H1 (cell line): Measurements from ENCODE around the gene SEMA6A. TPM values are rescaled to one million over a fixed set of nuclear protein-coding genes. Genes with fewer than 3 reads are reported as not detected.

ENCODE experiments used
- CTCF ChIA-PET: fragments of 300-600 bp; sonication (Branson Sonifier 250); formaldehyde crosslinking; loops from one replicate; lab custom pipeline; 2021; ENCODE audit not compliant: partially characterized antibody; lab: Charles Lee
- POLR2A ChIA-PET: fragments of 300-600 bp; sonication (Branson Sonifier 250); formaldehyde crosslinking; loops from one replicate; lab custom pipeline; 2021; ENCODE audit warnings: inconsistent platforms; ENCODE audit not compliant: partially characterized antibody; lab: Charles Lee
- DNase-seq, 2 experiments: peaks; one replicate each; pipeline versions ENCODE4 v3.0.0 to v3.0.0-alpha.2; 2010 to 2022; ENCODE audit warnings: low spot score in 2 of 2, low read depth in 1 of 2, mixed read lengths in 1 of 2
- FAIRE-seq: peaks from 2 replicates; lab custom pipeline; 2011; peaks lifted over from hg19 to GRCh38; lab: Jason Lieb, UNC
- H2AFZ ChIP-seq: 2 replicates; pipeline ENCODE4 v1.8.1; 2012; ENCODE audit warnings: low read length, inconsistent platforms
- H2AK5ac ChIP-seq: 2 replicates; pipeline ENCODE4 v1.6.1; 2013; ENCODE audit warnings: low read depth, low read length
- H2BK120ac ChIP-seq: replicated peaks from 2 replicates; pipeline ENCODE3; 2013; ENCODE audit warnings: low read depth, low read length, inconsistent platforms
- H2BK12ac ChIP-seq: 2 replicates; pipeline ENCODE4 v1.6.1; 2013; ENCODE audit warnings: low read depth, low read length
- H2BK15ac ChIP-seq: 2 replicates; pipeline ENCODE4 v1.6.1; 2013; ENCODE audit warnings: low read length
- H2BK20ac ChIP-seq: 2 replicates; pipeline ENCODE4 v1.6.1; 2013; ENCODE audit warnings: low read length
- H2BK5ac ChIP-seq: 2 replicates; pipeline ENCODE4 v1.6.1; 2013; ENCODE audit warnings: low read depth, low read length
- H3K14ac ChIP-seq: 2 replicates; pipeline ENCODE4 v1.6.1; 2013; ENCODE audit warnings: inconsistent platforms; ENCODE audit not compliant: insufficient read length
- H3K18ac ChIP-seq: 2 replicates; pipeline ENCODE4 v1.6.1; 2013; ENCODE audit warnings: low read length; ENCODE audit errors: extremely low read depth
- H3K23ac ChIP-seq: 2 replicates; pipeline ENCODE4 v1.6.1; 2013; ENCODE audit warnings: inconsistent platforms; ENCODE audit not compliant: insufficient read length
- H3K23me2 ChIP-seq: 2 replicates; pipeline ENCODE4 v1.6.1; 2013; ENCODE audit warnings: low read depth, low read length
- H3K27ac ChIP-seq: 2 replicates; pipeline ENCODE4 v1.6.1; 2011; ENCODE audit warnings: low read depth, low read length, inconsistent platforms
- H3K27me3 ChIP-seq, 4 experiments: replicated peaks in 1 of 4; 1 replicate in 1 of 4; 2 replicates in 3 of 4; pipeline versions ENCODE4 v1.6.1 to v1.8.1; 2011 to 2013; ENCODE audit warnings: low read length in 3 of 4, mild to moderate bottlenecking in 3 of 4, inconsistent platforms in 2 of 4, mixed read lengths in 2 of 4, moderate library complexity in 1 of 4; ENCODE audit not compliant: control insufficient read depth in 3 of 4, insufficient read depth in 3 of 4; ENCODE audit errors: extremely low read depth in 1 of 4
- H3K36me3 ChIP-seq, 4 experiments: 2 replicates each; pipeline versions ENCODE4 v1.6.1 to v1.8.1; 2011 to 2013; ENCODE audit warnings: mild to moderate bottlenecking in 4 of 4, low read length in 3 of 4, moderate library complexity in 2 of 4, control low read depth in 1 of 4, inconsistent platforms in 1 of 4; ENCODE audit not compliant: insufficient read depth in 4 of 4, control insufficient read depth in 2 of 4
- H3K4ac ChIP-seq: replicated peaks from 2 replicates; pipeline ENCODE3; 2013; ENCODE audit warnings: low read length, low read depth, mixed read lengths, inconsistent platforms; ENCODE audit not compliant: insufficient read length
- H3K4me1 ChIP-seq, 4 experiments: replicated peaks in 1 of 4; 1 replicate in 1 of 4; 2 replicates in 3 of 4; pipeline versions ENCODE4 v1.6.1 to v1.8.1; 2011 to 2013; ENCODE audit warnings: low read length in 3 of 4, inconsistent platforms in 2 of 4, mixed read lengths in 1 of 4; ENCODE audit not compliant: insufficient read depth in 4 of 4, control insufficient read depth in 3 of 4
- H3K4me2 ChIP-seq, 2 experiments: 2 replicates each; pipeline versions ENCODE4 v1.6.1 to v1.8.1; 2011 to 2013; ENCODE audit warnings: low read depth in 2 of 2, low read length in 2 of 2, control low read depth in 1 of 2, inconsistent platforms in 1 of 2, mild to moderate bottlenecking in 1 of 2; ENCODE audit not compliant: insufficient read depth in 1 of 2
- H3K4me3 ChIP-seq, 4 experiments: fragments of 200-600, 300-600 bp in 1 of 4; sonication (generic), shearing (Covaris generic), sonication (Bioruptor Twin) in 1 of 4; 2 replicates each; pipeline versions ENCODE4 v1.5.1 to v1.8.1; 2011 to 2016; ENCODE audit warnings: low read length in 4 of 4, low read depth in 3 of 4, control low read depth in 2 of 4, inconsistent platforms in 2 of 4, mild to moderate bottlenecking in 2 of 4, mixed read lengths in 1 of 4, moderate library complexity in 1 of 4; ENCODE audit not compliant: insufficient read depth in 2 of 4; ENCODE audit errors: extremely low read depth in 1 of 4
- H3K56ac ChIP-seq: replicated peaks from 2 replicates; pipeline ENCODE3; 2013; ENCODE audit warnings: low read depth, mild to moderate bottlenecking, mixed read lengths, low read length, inconsistent platforms; ENCODE audit not compliant: insufficient read length
- H3K79me1 ChIP-seq: 2 replicates; pipeline ENCODE4 v1.6.1; 2013; ENCODE audit warnings: low read depth, low read length, control low read depth
- H3K79me2 ChIP-seq, 2 experiments: 2 replicates each; pipeline versions ENCODE4 v1.6.1 to v1.8.1; 2012 to 2013; ENCODE audit warnings: low read length in 2 of 2, mild to moderate bottlenecking in 2 of 2, inconsistent platforms in 1 of 2; ENCODE audit not compliant: insufficient read depth in 2 of 2, control insufficient read depth in 1 of 2
- H3K9ac ChIP-seq, 4 experiments: replicated peaks in 1 of 4; 1 replicate in 1 of 4; 2 replicates in 3 of 4; pipeline versions ENCODE4 v1.6.1 to v1.8.1; 2011 to 2013; ENCODE audit warnings: low read depth in 3 of 4, low read length in 3 of 4, control low read depth in 2 of 4, mild to moderate bottlenecking in 2 of 4, moderate library complexity in 2 of 4, inconsistent platforms in 1 of 4; ENCODE audit errors: extremely low read depth in 1 of 4
- H3K9me3 ChIP-seq, 2 experiments: 2 replicates each; pipeline versions ENCODE4 v1.6.1 to v1.8.1; 2012 to 2013; ENCODE audit warnings: mild to moderate bottlenecking in 2 of 2, moderate library complexity in 2 of 2, control low read depth in 1 of 2, inconsistent platforms in 1 of 2, low read depth in 1 of 2, low read length in 1 of 2, mixed read lengths in 1 of 2; ENCODE audit not compliant: insufficient read depth in 2 of 2
- H4K20me1 ChIP-seq, 2 experiments: replicated peaks in 1 of 2; 2 replicates each; pipeline versions ENCODE3 to v1.8.1; 2011 to 2013; ENCODE audit warnings: inconsistent platforms in 2 of 2, low read length in 2 of 2, mild to moderate bottlenecking in 1 of 2; ENCODE audit not compliant: insufficient read depth in 2 of 2, control insufficient read depth in 1 of 2
- H4K5ac ChIP-seq: 2 replicates; pipeline ENCODE4 v1.6.1; 2013; ENCODE audit warnings: low read length, low read depth, mixed read lengths, inconsistent platforms; ENCODE audit not compliant: insufficient read length
- H4K8ac ChIP-seq: 2 replicates; pipeline ENCODE4 v1.8.0; 2013; ENCODE audit warnings: mild to moderate bottlenecking, moderate library complexity, low read length, inconsistent platforms; ENCODE audit not compliant: insufficient read depth; ENCODE audit errors: extremely low read depth
- H4K91ac ChIP-seq: replicated peaks from 2 replicates; pipeline ENCODE3; 2013; ENCODE audit warnings: low read length, mixed read lengths, inconsistent platforms; ENCODE audit not compliant: insufficient read length
- WGBS, 2 experiments: shearing (Covaris generic) in 1 of 2; methylation state at CpG; one replicate each; pipeline versions ENCODE4 v1.1.6 to v1.1.7; 2013 to 2015; ENCODE audit warnings: low lambda C conversion rate in 2 of 2, mixed read lengths in 2 of 2, inconsistent platforms in 1 of 2, low coverage in 1 of 2, missing lambda C conversion rate in 1 of 2; ENCODE audit not compliant: insufficient replicate concordance in 2 of 2, insufficient coverage in 1 of 2, insufficient read length in 1 of 2; ENCODE audit errors: extremely low coverage in 1 of 2, missing lambda C conversion rate in 1 of 2; 5-methylcytosine and 5-hydroxymethylcytosine counted together
- polyA plus RNA-seq, 7 experiments: library from polyadenylated mRNA; depleted of rRNA in 3 of 7; stranded (reverse) in 5 of 7; unstranded in 2 of 7; fragments of >200 nt in 5 of 7; fragments of 200-250 nt in 2 of 7; gene quantifications; 1 replicate in 5 of 7; 2 replicates in 1 of 7; 4 replicates in 1 of 7; pipeline versions ENCODE4 v1.2.1 to v1.2.3, GENCODE V29; 2011 to 2013; ENCODE audit warnings: missing spikeins in 2 of 7, mixed read lengths in 2 of 7
- total RNA-seq: library from RNA; stranded (reverse); fragmentation: NEBNext Ultra II Directional; extraction: Animal tissue kit (Norgen Biotek cat#: 25700); gene quantifications from 2 replicates; pipeline ENCODE4 v1.2.1, GENCODE V29; 2021

Gene SEMA6A
- total and polyA plus RNA-seq, 2 of the 8 experiments (the other 6 are each of a cell fraction or from before 2014, with no cell fraction given) = 78.3 to 277 TPM

GRCh38 chr5:116478491-116478890 is 96.1 kb downstream of the SEMA6A start:
- H3K9ac ChIP-seq = no peak overlapping the region
- H2BK20ac ChIP-seq = no peak overlapping the region
- no peaks in the 10 kb centered on the region for H3K23me2 ChIP-seq
- H3K4me2 ChIP-seq = no peak overlapping the region
- no peak overlapping the region for H2AK5ac ChIP-seq
- H3K79me2 ChIP-seq = no peaks in the 10 kb centered on the region
- H3K36me3 ChIP-seq = peaks cover 48 to 100% (median 85%) of the 10 kb centered on the region in 4 experiments
- H4K91ac ChIP-seq = no peak overlapping the region
- no peak for DNase-seq
- no peaks in the 10 kb centered on the region for H3K27me3 ChIP-seq
- H3K4ac ChIP-seq = no peak overlapping the region
- H3K27ac ChIP-seq = no peak overlapping the region
- no peak overlapping the region for H3K56ac ChIP-seq
- POLR2A ChIA-PET = no interaction called here
- no peak overlapping the region for H4K5ac ChIP-seq
- no peak overlapping the region for H3K4me3 ChIP-seq
- no peak overlapping the region for H2BK5ac ChIP-seq
- peaks cover 3% of the 10 kb centered on the region; the same call in 1 of the 2 replicates for H3K79me1 ChIP-seq
- no peak overlapping the region for H3K14ac ChIP-seq
- no peaks in the 10 kb centered on the region for H3K4me1 ChIP-seq
- no peak overlapping the region for H2BK120ac ChIP-seq
- H2BK12ac ChIP-seq = no peak overlapping the region
- 91% methylated on average over 2 of the region's 2 CpGs; no CpG with 5 or more reads in 1 of the 2 experiments for WGBS, 2 experiments
- H2BK15ac ChIP-seq = no peak overlapping the region
- H3K18ac ChIP-seq = no peak overlapping the region
- CTCF ChIA-PET = no interaction called here
- no peak overlapping the region for H2AFZ ChIP-seq
- H3K23ac ChIP-seq = no peak overlapping the region
- no peaks in the 10 kb centered on the region for H3K9me3 ChIP-seq
- peaks cover 0 to 2% of the 10 kb centered on the region in 2 experiments for H4K20me1 ChIP-seq
- no peak overlapping the region for H4K8ac ChIP-seq
- no peak for FAIRE-seq
